ENCODE results near the gene SKI. TPM values are rescaled to one million over a fixed set of nuclear protein-coding genes. Genes with fewer than 3 reads are reported as not detected.

The SKI gene
- total RNA-seq, 1 experiment from 2014 or later: 53.7 TPM

GRCh38 chr1:2199042-2199810 lies 28.9 kb upstream of the SKI start:
- ChIA-PET CTCF (interaction anchor here (0.6 to 2.5 kb wide), 3 partner anchors 11 to 78 kb away, joined by 3 to 6 read pairs (median 4); no protein-coding TSS in a partner anchor), POLR2A (interaction anchor here (0.9 to 1.3 kb wide), 5 partner anchors 30 to 192 kb away, joined by 3 to 6 read pairs (median 5); partner anchors contain the start of genes MORN1 and RER1)
- Mint-ChIP-seq H3K4me1 (ENCODE audit: insufficient read depth, unreplicated experiment) (peaks cover 13% of the 10 kb centered on the region), H3K27ac (ENCODE audit: low read depth, unreplicated experiment) (peak overlapping the region; percentile 73), H3K9me3 (ENCODE audit: unreplicated experiment) (no peaks in the 10 kb centered on the region), H3K27me3 (ENCODE audit: insufficient read depth, unreplicated experiment) (no peaks in the 10 kb centered on the region), H3K36me3 (ENCODE audit: insufficient read depth, unreplicated experiment) (no peaks in the 10 kb centered on the region), H3K4me3 (ENCODE audit: unreplicated experiment) (peak overlapping the region; percentile 78)
- DNase-seq (ENCODE audit: unreplicated experiment): peak; percentile 91
- intact Hi-C loops (cut with micrococcal nuclease): loop anchor here (1.0 to 10.0 kb wide), 4 partner anchors 96 to 1223 kb away; no protein-coding TSS in a partner anchor
- TSS peak; percentile 78 for BruUV-seq (replicated peaks)
- TF ChIP-seq CTCF (IDR thresholded peaks at IDR 0.05; ENCODE audit: unreplicated experiment): no peak

- TF ChIP-seq CTCF (IDR thresholded peaks at IDR 0.05; ENCODE audit: unreplicated experiment): no peak
- intact Hi-C loops (cut with micrococcal nuclease): no loop called here
- Mint-ChIP-seq H3K27me3 (ENCODE audit: insufficient read depth, unreplicated experiment) (no peaks in the 10 kb centered on the region), H3K9me3 (ENCODE audit: unreplicated experiment) (no peaks in the 10 kb centered on the region), H3K4me3 (ENCODE audit: unreplicated experiment) (no peak overlapping the region), H3K4me1 (ENCODE audit: insufficient read depth, unreplicated experiment) (peaks cover 13% of the 10 kb centered on the region), H3K36me3 (ENCODE audit: insufficient read depth, unreplicated experiment) (no peaks in the 10 kb centered on the region), H3K27ac (ENCODE audit: low read depth, unreplicated experiment) (no peak overlapping the region)
- CTCF ChIA-PET: interaction anchor here (0.7 to 2.5 kb wide), 4 partner anchors 12 to 181 kb away, joined by 4 to 6 read pairs (median 5); no protein-coding TSS in a partner anchor
- no peak for DNase-seq (ENCODE audit: unreplicated experiment)
- POLR2A ChIA-PET: interaction anchor here (0.7 to 1.3 kb wide), 2 partner anchors 34 to 46 kb away, joined by 3 to 6 read pairs; no protein-coding TSS in a partner anchor
- no TSS peak for BruUV-seq (replicated peaks)
Observed at GRCh38 chr1:2200308-2200943, 27.7 kb upstream of the SKI start.

GRCh38 chr1:2201062-2201461 lies 27.1 kb upstream of the SKI start:
- H3K9me3 Mint-ChIP-seq (ENCODE audit: unreplicated experiment): no peaks in the 10 kb centered on the region
- no TSS peak for BruUV-seq (replicated peaks)
- H3K4me1 Mint-ChIP-seq (ENCODE audit: insufficient read depth, unreplicated experiment): peaks cover 13% of the 10 kb centered on the region
- CTCF ChIA-PET: interaction anchor here (0.7 to 2.5 kb wide), 4 partner anchors 12 to 180 kb away, joined by 4 to 6 read pairs (median 5); no protein-coding TSS in a partner anchor
- H3K27ac Mint-ChIP-seq (ENCODE audit: low read depth, unreplicated experiment): no peak overlapping the region
- no peaks in the 10 kb centered on the region for H3K27me3 Mint-ChIP-seq (ENCODE audit: insufficient read depth, unreplicated experiment)
- intact Hi-C loops (cut with micrococcal nuclease): no loop called here
- POLR2A ChIA-PET: no interaction called here
- H3K4me3 Mint-ChIP-seq (ENCODE audit: unreplicated experiment): no peak overlapping the region
- no peak for DNase-seq (ENCODE audit: unreplicated experiment)
- no peaks in the 10 kb centered on the region for H3K36me3 Mint-ChIP-seq (ENCODE audit: insufficient read depth, unreplicated experiment)
- no peak for TF ChIP-seq CTCF (IDR thresholded peaks at IDR 0.05; ENCODE audit: unreplicated experiment)

GRCh38 chr1:2202008-2202575 lies 26.0 kb upstream of the SKI start:
- Mint-ChIP-seq H3K27me3 (ENCODE audit: insufficient read depth, unreplicated experiment) (no peaks in the 10 kb centered on the region), H3K4me1 (ENCODE audit: insufficient read depth, unreplicated experiment) (peaks cover 17% of the 10 kb centered on the region), H3K4me3 (ENCODE audit: unreplicated experiment) (no peak overlapping the region), H3K9me3 (ENCODE audit: unreplicated experiment) (no peaks in the 10 kb centered on the region), H3K27ac (ENCODE audit: low read depth, unreplicated experiment) (no peak overlapping the region), H3K36me3 (ENCODE audit: insufficient read depth, unreplicated experiment) (peaks cover 3% of the 10 kb centered on the region)
- no peak for TF ChIP-seq CTCF (IDR thresholded peaks at IDR 0.05; ENCODE audit: unreplicated experiment)
- DNase-seq (ENCODE audit: unreplicated experiment): no peak
- BruUV-seq (replicated peaks): no TSS peak
- ChIA-PET CTCF (interaction anchor here (1.2 to 1.7 kb wide), 2 partner anchors 177 to 179 kb away, joined by 3 to 8 read pairs; no protein-coding TSS in a partner anchor), POLR2A (no interaction called here)
- intact Hi-C loops (cut with micrococcal nuclease): no loop called here

Measured in MCF 10A (cell line).